DOHH2 (cell line): ENCODE results near the gene ARHGAP20.

Experiments used
- H3F3A ChIP-seq: fragments of 200-600 bp; sonication (generic), shearing (Covaris generic); 2 replicates; pipeline ENCODE4 v1.6.0; 2016; ENCODE audit warnings: antibody characterized with exemption, mild to moderate bottlenecking; ENCODE audit not compliant: control insufficient read depth, insufficient read depth
- H3K27ac ChIP-seq: fragments of 200-600 bp; sonication (generic); 2 replicates; pipeline ENCODE4 v1.5.1; 2014; ENCODE audit warnings: low read depth, mild to moderate bottlenecking, low read length, moderate library complexity
- H3K27me3 ChIP-seq: fragments of 200-600 bp; sonication (generic); 2 replicates; pipeline ENCODE4 v1.6.1; 2014; ENCODE audit warnings: mild to moderate bottlenecking, low read length, mixed read lengths; ENCODE audit not compliant: control insufficient read depth
- H3K36me3 ChIP-seq: fragments of 200-600 bp; sonication (generic); 2 replicates; pipeline ENCODE4 v1.6.1; 2014; ENCODE audit warnings: mild to moderate bottlenecking, low read length, moderate library complexity, mixed read lengths; ENCODE audit not compliant: control insufficient read depth
- H3K4me1 ChIP-seq: fragments of 200-600 bp; sonication (generic); 2 replicates; pipeline ENCODE4 v1.6.1; 2014; ENCODE audit warnings: mild to moderate bottlenecking, low read length, mixed read lengths; ENCODE audit not compliant: control insufficient read depth
- H3K4me2 ChIP-seq: fragments of 200-600 bp; sonication (generic); 2 replicates; pipeline ENCODE4 v1.6.0; 2014; ENCODE audit warnings: mild to moderate bottlenecking, low read length, moderate library complexity
- H3K4me3 ChIP-seq: fragments of 200-600 bp; sonication (generic); 2 replicates; pipeline ENCODE4 v1.5.1; 2014; ENCODE audit warnings: mild to moderate bottlenecking, low read length, mixed read lengths
- H3K79me2 ChIP-seq: fragments of 200-600 bp; sonication (generic); 2 replicates; pipeline ENCODE4 v1.6.1; 2014; ENCODE audit warnings: mild to moderate bottlenecking, low read length, mixed read lengths; ENCODE audit not compliant: control insufficient read depth
- H3K9me2 ChIP-seq: fragments of 200-600 bp; sonication (generic); replicated peaks from 2 replicates; pipeline ENCODE4 v1.6.1; 2014; ENCODE audit warnings: mild to moderate bottlenecking, low read length, mixed read lengths; ENCODE audit not compliant: control insufficient read depth
- H3K9me3 ChIP-seq: fragments of 200-600 bp; sonication (generic); 2 replicates; pipeline ENCODE4 v1.6.1; 2014; ENCODE audit warnings: antibody characterized with exemption, low read length, mixed read lengths; ENCODE audit not compliant: control insufficient read depth, insufficient read depth
- H4K20me1 ChIP-seq: fragments of 200-600 bp; sonication (generic); 2 replicates; pipeline ENCODE4 v1.6.0; 2014; ENCODE audit warnings: low read depth, mild to moderate bottlenecking, antibody characterized with exemption, low read length, moderate library complexity; ENCODE audit not compliant: control insufficient read depth, insufficient read depth
- EZH2phosphoT487 ChIP-seq: fragments of 200-600 bp; sonication (generic); IDR thresholded peaks from 2 replicates; pipeline ENCODE4 v1.6.1; 2017; ENCODE audit warnings: borderline replicate concordance, mild to moderate bottlenecking, antibody characterized with exemption, low read length, moderate library complexity, mixed read lengths
- TF ChIP-seq, protein P1 (sequence below): fragments of 200-600 bp; sonication (generic); IDR thresholded peaks from one replicate; pipeline ENCODE4 v1.5.1; 2014; ENCODE audit warnings: antibody characterized with exemption, mild to moderate bottlenecking, low read depth, low read length; ENCODE audit not compliant: poor library complexity, severe bottlenecking

Gene ARHGAP20

DNA sequence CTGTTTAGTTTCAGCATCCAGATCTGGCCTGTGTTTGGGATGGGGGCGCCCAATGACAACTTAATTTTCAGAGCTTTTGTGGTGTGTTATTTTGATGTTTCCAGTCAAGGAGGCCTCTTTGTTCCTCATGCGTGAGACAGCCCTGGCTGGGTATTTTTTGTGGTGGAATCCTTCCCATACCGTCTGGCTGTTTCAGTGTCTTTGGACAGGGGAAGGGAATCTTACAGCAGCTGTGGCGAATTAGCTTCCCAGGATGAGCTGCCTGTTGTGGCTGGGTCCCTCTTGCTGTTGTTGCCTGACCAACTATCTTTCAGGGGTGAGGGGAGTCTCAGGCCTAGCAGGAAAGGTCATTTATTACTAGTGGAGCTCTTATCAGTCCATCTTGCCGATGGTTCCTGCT, 138.8 kb downstream of the ARHGAP20 start:
- Histone ChIP-seq H3K27ac (no peak overlapping the region), H3K27me3 (no peaks in the 10 kb centered on the region), H4K20me1 (no peaks in the 10 kb centered on the region)

DNA sequence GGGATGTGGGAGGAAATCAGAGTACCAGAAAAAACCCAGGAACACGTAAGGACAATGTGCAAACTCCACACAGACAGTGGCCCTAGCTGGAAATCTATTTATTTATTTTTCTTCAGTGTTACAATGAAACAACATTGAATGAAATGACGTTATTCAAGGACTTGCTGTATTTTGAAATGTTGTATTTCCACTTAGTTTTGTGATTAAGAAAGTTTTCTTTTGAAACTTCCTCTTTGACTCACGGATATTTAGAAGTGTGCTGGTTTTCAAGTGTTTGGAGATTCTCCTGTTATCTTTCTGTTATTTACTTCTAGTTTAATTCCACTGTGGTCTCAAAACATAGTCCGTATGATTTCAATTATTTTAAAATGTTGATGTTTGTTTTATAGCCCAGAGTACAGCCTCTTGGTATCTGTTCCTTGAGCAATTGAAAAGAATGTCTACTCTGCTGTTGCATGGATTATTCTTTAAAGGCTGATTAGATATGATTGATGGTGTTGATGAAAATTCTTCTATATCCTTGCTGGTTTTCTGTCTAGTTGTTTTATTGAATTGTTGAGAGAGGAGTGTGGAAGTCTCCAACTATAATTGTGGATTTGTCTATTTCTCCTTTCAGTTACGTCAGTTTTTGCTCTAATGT, 141.0 kb downstream of the ARHGAP20 start:
- Histone ChIP-seq H3K79me2 (no peaks in the 10 kb centered on the region), H3F3A (no peaks in the 10 kb centered on the region), H3K27me3 (no peaks in the 10 kb centered on the region), H3K4me3 (no peak overlapping the region), H3K9me2 (no peaks in the 10 kb centered on the region), H3K4me2 (no peak overlapping the region), H3K27ac (no peak overlapping the region), H3K4me1 (no peaks in the 10 kb centered on the region), H3K36me3 (no peaks in the 10 kb centered on the region), H3K9me3 (no peaks in the 10 kb centered on the region), H4K20me1 (no peaks in the 10 kb centered on the region)
- no peak for TF ChIP-seq EZH2phosphoT487
- TF ChIP-seq, protein P1, sequence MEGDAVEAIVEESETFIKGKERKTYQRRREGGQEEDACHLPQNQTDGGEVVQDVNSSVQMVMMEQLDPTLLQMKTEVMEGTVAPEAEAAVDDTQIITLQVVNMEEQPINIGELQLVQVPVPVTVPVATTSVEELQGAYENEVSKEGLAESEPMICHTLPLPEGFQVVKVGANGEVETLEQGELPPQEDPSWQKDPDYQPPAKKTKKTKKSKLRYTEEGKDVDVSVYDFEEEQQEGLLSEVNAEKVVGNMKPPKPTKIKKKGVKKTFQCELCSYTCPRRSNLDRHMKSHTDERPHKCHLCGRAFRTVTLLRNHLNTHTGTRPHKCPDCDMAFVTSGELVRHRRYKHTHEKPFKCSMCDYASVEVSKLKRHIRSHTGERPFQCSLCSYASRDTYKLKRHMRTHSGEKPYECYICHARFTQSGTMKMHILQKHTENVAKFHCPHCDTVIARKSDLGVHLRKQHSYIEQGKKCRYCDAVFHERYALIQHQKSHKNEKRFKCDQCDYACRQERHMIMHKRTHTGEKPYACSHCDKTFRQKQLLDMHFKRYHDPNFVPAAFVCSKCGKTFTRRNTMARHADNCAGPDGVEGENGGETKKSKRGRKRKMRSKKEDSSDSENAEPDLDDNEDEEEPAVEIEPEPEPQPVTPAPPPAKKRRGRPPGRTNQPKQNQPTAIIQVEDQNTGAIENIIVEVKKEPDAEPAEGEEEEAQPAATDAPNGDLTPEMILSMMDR = no peak

More for the DNA sequence above, 138.8 kb downstream of the ARHGAP20 start:
- no peaks in the 10 kb centered on the region for H3K4me1 ChIP-seq
- no peaks in the 10 kb centered on the region for H3K9me2 ChIP-seq
- no peaks in the 10 kb centered on the region for H3K9me3 ChIP-seq
- no peaks in the 10 kb centered on the region for H3F3A ChIP-seq
- H3K4me3 ChIP-seq = no peak overlapping the region
- no peaks in the 10 kb centered on the region for H3K79me2 ChIP-seq
- TF ChIP-seq, protein P1 = no peak
- TF ChIP-seq EZH2phosphoT487 = no peak
- H3K36me3 ChIP-seq = no peaks in the 10 kb centered on the region
- no peak overlapping the region for H3K4me2 ChIP-seq

DNA sequence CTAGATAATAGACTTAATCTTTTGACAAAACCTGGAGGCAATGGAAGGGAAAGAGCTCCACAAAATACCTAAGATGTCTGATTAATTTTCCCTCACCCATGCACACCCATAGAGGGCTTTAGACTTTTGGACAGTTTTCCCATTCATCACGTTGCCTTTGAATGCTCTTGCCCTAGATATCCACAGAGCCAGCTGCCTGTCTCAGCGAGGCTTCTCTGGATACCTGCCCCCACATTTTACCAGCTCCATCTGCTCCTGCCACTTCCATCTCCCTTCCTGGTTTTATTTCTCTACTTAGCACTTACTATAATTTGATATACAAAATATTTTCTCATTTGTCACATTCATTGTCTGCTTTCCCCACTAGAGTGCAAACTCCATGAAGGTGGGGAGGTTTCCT, 145.7 kb downstream of the ARHGAP20 start:
- Histone ChIP-seq H3K4me1 (no peaks in the 10 kb centered on the region), H3F3A (no peaks in the 10 kb centered on the region), H3K79me2 (no peaks in the 10 kb centered on the region), H3K4me2 (no peak overlapping the region), H4K20me1 (no peaks in the 10 kb centered on the region), H3K9me2 (no peaks in the 10 kb centered on the region), H3K27ac (no peak overlapping the region), H3K36me3 (no peaks in the 10 kb centered on the region), H3K27me3 (no peaks in the 10 kb centered on the region), H3K4me3 (no peak overlapping the region), H3K9me3 (no peaks in the 10 kb centered on the region)
- TF ChIP-seq, protein P1 = no peak
- no peak for TF ChIP-seq EZH2phosphoT487
